IMR-90 (cell line): Measurements from ENCODE around the gene CREB5.

ENCODE experiments used
- CTCF ChIP-seq: conservative IDR thresholded peaks from 2 replicates; pipeline ENCODE4 v1.5.1; 2012; ENCODE audit warnings: mild to moderate bottlenecking, low read depth, low read length, improper control_type of control experiment
- RAD21 ChIP-seq: IDR thresholded peaks from 2 replicates; pipeline ENCODE4 v1.6.1; 2012; ENCODE audit warnings: low read length, improper control_type of control experiment
- USF2 ChIP-seq: fragments of 150-350 bp; IDR thresholded peaks from 2 replicates; pipeline ENCODE4 v1.6.1; 2017; ENCODE audit warnings: mild to moderate bottlenecking, antibody characterized with exemption, low read length, low read depth

GRCh38 chr7:28490831-28491230 lies 78.5 kb downstream of the CREB5 start:
- TF ChIP-seq CTCF (no peak), USF2 (no peak), RAD21 (no peak)
